Testis (tissue), 2 donors: ENCODE results near the gene PLPPR3.

Experiments used
- CTCF ChIP-seq, 3 experiments: fragments of 450-650 bp in 2 of 3; fragments of 200-600 bp in 1 of 3; sonication (generic) in 1 of 3; IDR thresholded peaks; one replicate each; pipeline ENCODE4 v1.5.1; 2016 to 2019; ENCODE audit warnings: antibody characterized with exemption in 3 of 3, mild to moderate bottlenecking in 2 of 3, moderate library complexity in 1 of 3
- POLR2A ChIP-seq: fragments of 450-650 bp; IDR thresholded peaks from one replicate; pipeline ENCODE4 v1.6.1; 2017; ENCODE audit warnings: antibody characterized with exemption, mild to moderate bottlenecking, moderate library complexity

GRCh38 chr19:799076-799881, 22.5 kb downstream of the PLPPR3 start:
- no peak for TF ChIP-seq CTCF (IDR thresholded peaks at IDR 0.05)
- no peak for TF ChIP-seq POLR2A
